ENCODE measurements around the gene CSTPP1. TPM values are rescaled to one million over a fixed set of nuclear protein-coding genes. Genes with fewer than 3 reads are reported as not detected.
A peak's percentile ranks its signal among the peaks of the same experiment; 100 is the strongest.
"Not testable (repeated sequence)": the region's sequence is repeated elsewhere in the genome, so short reads cannot be mapped to it uniquely, and the experiment has no call there.

CSTPP1 gene
- total RNA-seq, 1 donor from 2014 or later: 9.6 TPM

DNA sequence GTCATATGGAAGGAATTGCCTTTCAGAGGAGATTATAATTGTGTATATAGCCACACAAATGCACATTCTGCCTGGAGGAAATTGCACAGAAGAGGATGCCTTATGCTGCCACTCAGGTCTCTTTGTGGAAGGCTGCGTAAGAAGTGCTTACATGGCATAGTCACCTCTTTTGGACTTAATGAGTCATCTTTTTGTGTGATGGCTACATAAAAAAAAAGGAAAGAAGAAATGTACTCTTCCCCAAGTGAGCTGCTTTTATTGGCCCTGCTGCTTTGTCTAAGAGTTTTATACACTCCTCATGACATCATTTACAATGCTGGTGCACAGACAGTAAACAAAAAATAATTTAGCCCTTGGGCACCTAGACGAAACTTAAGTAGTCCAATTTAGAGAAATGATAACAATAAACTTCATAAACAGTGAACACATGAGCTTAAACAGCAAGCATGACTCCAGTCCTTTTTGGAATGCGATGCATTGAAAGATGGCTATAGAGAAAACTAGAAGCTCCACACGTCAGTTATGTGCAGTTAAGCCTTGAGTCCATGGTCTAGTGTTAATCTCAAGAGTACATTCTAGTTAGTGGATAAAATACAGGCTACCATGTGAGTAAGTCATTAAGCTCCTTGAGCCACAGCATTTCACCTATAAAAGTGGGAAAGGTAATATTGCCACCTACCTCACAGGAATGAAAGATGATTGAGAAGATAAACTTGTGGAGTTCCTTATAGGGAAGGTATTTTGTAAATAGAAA, 12.0 kb downstream of the CSTPP1 start:
- ATAC-seq: no peak
- no peak for DNase-seq
- intact Hi-C loops (cut with micrococcal nuclease): no loop called here

DNA sequence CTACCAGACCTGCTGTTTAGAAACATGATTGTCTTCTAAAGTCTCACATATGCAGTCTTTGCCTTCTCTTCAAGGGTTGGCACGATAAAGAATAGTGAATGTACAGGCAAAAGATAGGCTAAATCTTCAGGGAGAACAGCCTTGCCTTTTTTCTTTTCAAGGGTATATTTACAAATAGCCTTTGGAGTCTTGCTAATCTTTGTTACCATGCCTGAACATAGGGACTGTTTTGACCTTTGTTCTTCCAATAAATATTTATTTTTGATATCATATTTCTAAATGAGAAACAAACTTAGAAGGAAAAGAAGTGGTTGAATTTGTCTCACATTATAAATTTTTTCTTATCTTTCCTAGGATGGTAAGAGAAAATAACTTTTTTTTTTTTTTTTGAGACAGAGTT, 12.7 kb downstream of the CSTPP1 start:
- ATAC-seq: no peak
- DNase-seq: no peak
- intact Hi-C loops (cut with micrococcal nuclease): no loop called here

DNA sequence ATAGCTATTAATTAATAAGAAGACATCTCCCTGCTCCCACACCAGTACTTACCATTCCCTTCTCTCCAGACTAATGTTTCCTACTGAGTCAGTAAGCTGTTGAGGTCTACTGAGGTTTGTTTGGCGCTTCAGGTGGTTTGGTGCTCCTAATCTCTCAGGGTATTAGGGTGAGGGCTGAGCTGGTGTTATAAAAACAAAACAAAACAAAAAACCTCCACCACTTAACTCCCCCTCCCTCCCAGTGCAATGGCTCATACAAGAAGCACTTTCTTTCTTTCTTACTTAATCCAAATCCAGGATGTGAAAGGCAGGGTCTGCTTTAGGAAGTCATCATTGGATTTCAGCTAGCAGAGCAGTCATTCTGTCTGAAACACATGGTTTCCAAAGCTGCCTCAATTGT, 15.3 kb downstream of the CSTPP1 start:
- DNase-seq (no peak), ATAC-seq (no peak)
- intact Hi-C loops (cut with micrococcal nuclease): no loop called here

DNA sequence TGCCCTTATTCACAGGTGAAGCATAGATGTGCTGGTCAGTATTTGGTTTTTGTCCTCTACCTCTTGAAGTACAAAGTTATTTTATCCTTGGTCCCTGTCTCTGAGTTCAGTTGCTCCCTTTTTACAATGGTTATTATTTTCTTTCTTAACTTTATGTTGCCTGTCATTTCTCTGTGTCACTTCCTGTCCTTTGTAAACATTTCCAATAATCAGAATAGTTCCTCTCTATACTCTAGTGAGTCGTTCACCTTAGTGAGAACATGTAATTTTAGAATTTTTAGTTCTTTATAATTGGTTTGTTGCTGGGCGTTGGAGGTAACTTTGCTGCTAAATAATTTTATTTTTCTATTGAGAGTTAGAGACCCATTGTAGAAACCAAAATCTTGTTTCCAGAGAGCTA, 16.0 kb downstream of the CSTPP1 start:
- ATAC-seq: no peak
- DNase-seq: no peak
- intact Hi-C loops (cut with micrococcal nuclease): no loop called here

DNA sequence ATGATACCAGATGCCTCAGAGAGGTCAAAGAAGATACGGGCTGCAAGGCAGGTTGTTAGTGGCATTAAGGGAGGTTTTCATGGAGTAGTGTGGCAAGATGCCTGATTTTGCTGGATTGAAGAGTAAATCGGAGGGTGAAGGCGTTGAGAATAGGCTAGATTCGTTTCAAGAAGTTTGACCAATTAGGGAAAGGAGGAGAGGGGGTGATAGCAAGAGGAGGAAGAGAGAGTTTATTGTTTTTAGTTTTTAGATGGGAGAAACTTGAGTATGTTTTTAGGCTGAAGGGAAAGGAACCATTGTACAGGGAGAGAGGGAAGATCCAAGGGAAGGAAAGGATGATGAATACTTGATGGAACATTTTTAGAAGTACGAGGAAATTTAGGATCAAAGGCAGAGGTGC, 16.5 kb downstream of the CSTPP1 start:
- ATAC-seq: no peak
- no peak for DNase-seq
- intact Hi-C loops (cut with micrococcal nuclease): no loop called here

DNA sequence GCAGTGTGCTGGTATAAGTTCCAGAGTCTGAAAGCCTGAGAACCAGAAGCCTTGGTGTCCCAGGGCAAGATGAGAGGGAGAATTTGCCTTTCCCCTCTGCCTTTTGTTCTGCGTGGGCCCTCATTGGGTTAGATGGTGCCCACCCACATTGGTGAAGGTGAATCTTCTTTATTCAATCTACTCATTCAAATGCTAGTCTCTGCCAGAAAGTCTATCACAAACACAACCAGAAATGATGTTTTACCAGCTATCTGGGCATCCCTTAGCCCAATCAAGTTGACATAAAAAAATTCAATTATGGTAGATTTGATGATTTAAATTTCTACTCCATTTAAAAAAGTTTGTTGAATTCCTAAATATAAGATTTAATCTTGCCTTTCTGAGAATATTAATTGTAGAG, 22.2 kb downstream of the CSTPP1 start:
- DNase-seq (no peak), ATAC-seq (no peak)
- intact Hi-C loops (cut with micrococcal nuclease): no loop called here

DNA sequence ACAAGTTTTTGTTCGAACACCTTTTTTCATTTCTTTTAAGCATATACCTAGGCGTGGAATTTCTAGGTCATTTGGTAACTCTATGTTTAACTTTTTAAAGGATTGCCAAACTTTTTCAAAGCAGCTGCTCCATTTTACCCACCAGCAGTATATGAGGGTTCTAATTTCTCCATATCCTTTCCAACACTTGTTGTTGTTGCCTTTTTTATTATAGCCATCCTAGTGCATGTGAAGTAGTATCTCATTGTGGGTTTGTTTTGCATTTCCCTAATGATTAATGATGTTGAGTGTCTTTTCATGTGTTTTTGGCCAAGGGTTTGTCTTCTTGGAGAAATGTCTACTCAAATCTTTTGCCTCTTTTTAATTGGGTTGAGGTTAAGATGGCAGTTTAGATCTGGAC, 24.5 kb downstream of the CSTPP1 start:
- DNase-seq (no peak), ATAC-seq (no peak)
- intact Hi-C loops (cut with micrococcal nuclease): no loop called here

DNA sequence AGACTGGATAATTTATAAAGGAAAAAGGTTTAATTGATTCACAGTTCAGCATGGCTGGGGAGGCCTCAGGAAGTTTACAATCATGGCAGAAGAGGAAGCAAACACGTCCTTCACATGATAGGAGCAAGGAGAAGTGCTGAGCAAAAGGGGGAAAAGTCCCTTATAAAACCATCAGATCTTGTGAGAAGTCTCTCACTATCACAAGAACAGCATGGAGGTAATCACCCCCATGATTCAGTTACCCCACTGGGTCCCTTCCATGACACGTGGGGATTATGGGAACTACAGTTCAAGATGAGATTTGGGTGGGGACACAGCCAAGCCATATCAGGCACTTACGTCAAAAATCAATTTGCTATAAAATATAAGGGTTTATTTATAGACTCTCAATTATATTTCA, 25.3 kb downstream of the CSTPP1 start:
- ATAC-seq: not testable (repeated sequence)

DNA sequence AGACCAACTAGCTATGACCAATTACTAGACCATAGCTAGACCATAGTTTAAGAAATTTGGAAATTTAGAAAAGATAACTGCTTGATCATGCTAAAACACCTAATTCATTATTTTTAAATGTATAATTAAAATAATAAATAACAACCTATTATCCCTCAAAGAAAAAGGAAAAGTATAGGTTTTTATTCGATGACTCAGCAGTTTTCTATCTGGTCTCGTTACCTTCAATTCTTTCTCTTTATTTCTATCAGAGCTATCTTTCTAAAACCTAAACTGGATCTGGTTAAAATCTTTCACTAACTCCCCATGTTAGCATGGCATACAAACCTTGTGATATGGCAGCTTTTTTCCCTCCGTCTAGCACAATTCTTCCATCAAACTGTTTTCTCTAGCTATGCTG, 27.3 kb downstream of the CSTPP1 start:
- ATAC-seq (no peak), DNase-seq (no peak)
- intact Hi-C loops (cut with micrococcal nuclease): no loop called here

More for the DNA sequence above, 25.3 kb downstream of the CSTPP1 start:
- intact Hi-C loops (cut with micrococcal nuclease); DNase-seq: not testable (repeated sequence)

DNA sequence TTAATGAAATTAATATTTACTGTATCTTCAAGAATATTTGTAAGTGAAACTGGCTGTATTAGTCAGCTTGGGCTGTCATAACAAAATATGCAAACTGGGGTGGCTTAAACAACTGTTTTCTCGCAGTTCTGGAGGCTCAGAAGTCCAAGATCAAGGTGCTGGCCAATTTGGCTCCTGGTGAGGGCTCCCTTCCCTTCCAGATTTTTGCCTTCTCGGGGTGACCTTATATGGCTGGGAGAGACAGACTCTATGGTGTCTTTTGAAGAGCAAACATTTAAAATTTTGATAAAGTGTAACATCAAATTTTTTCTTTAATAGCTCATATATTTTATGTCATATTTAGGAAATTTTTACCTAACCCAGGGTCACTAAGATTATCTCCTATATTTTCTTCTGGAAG, 30.2 kb downstream of the CSTPP1 start:
- ATAC-seq: no peak
- no peak for DNase-seq
- intact Hi-C loops (cut with micrococcal nuclease): no loop called here

DNA sequence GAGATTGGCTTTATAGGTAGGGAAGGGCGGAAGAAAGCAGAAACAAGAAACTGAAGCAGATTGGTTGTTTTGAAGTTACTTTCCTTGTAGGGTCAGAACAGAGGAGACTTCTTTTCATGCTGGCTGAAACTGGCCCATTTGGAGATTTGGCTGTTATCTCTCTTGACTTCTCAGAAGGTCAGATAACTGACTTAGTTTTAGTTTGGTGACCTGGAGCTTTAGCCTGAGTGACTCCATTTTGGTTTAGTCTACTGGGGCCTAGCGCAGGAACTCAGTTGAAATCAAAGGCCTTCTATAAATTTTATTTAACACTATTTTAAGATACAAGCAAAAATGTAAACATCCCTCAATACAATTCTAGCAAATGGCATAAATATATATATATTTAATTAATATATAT, 31.4 kb downstream of the CSTPP1 start:
- intact Hi-C loops (cut with micrococcal nuclease): no loop called here
- DNase-seq (no peak), ATAC-seq (no peak)

DNA sequence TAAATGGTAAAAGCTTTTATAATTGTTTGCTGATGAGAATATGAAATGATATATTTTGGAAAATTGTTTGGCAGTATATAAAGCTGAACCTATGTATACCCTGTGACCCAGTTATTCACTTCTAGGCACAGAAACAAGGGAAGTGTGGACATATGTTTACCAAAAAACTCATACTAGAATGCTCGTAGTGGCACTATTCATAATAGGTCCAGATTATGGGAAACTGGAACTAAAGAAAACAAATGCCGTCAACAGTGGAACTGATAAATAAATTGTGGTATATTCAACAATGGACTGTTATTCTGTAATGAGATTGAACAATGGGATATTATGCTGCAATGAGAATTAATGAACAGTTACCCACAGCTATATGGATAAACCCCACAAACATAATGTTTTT, 32.8 kb downstream of the CSTPP1 start:
- ATAC-seq: no peak
- DNase-seq: no peak
- intact Hi-C loops (cut with micrococcal nuclease): no loop called here

DNA sequence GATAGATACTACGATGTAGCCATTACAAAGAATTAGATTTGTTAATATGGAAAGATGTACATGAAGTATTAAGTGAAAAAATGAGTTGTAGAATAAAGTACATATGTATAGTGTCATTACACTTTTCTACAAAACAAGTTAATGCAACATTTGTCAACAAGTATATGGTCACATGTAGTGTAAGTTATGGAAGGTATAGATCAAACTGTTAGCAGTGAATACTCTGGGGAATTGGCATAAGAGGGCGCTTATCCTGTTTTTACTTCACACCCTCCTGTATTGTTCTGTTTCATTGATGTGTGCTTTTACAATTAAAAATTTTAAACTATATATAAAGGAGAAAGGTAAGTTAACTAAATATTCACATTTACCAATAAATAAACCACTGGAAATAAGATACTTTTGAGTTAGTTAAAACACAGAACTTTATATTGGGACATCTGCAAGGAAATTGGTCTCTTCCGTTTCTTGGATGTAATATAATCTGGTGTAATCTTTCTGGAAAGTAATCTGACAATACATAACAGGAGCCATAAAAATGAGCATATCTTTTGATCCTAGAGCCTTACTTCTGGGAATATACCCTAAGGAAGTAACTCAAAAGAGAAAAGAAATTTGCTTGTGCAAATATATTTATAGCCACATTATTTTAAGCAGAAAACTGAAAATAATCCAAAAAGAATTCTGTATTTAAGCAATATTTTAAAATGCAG, 34.5 kb downstream of the CSTPP1 start:
- intact Hi-C loops (cut with micrococcal nuclease): no loop called here
- ATAC-seq (no peak), DNase-seq (no peak)

DNA sequence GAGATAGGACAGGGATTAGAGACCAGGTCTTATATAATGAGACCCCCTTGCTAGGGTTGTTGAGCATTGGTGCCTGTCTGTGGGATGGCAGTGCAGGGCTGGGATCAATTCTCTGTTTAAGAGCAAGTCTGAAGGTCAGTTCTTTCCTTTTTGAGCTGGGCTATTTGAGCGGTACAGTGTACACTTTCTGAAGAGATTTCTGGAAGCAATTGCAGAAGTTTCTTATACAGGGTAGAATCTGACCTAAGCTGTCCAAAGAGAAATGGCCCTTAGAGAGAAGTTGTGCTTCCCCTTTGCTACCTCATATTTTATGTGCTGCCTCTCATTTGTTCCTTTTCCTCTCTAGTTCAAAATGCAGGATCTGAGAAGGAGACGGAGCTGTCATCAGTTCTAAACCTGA, 35.8 kb downstream of the CSTPP1 start:
- intact Hi-C loops (cut with micrococcal nuclease): no loop called here
- ATAC-seq: no peak
- DNase-seq: no peak

DNA sequence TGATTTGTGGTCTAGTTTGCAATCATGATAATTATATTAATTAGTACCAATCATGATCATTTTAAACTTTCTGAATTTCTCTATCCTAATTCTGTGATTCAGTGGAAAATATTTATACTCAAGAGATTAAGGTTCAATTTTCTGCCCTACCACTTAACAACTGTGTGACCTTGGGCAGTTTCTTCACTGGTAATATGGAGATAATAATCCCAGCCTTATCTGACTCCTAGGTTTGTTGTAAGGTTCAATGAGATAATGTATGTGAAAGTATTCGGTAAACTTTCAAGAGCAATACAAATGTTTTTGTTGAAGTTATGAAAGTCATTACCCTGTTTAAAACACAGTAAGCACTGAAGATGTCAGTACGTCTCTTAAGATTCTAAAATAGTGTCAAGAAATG, 36.3 kb downstream of the CSTPP1 start:
- ATAC-seq: no peak

DNA sequence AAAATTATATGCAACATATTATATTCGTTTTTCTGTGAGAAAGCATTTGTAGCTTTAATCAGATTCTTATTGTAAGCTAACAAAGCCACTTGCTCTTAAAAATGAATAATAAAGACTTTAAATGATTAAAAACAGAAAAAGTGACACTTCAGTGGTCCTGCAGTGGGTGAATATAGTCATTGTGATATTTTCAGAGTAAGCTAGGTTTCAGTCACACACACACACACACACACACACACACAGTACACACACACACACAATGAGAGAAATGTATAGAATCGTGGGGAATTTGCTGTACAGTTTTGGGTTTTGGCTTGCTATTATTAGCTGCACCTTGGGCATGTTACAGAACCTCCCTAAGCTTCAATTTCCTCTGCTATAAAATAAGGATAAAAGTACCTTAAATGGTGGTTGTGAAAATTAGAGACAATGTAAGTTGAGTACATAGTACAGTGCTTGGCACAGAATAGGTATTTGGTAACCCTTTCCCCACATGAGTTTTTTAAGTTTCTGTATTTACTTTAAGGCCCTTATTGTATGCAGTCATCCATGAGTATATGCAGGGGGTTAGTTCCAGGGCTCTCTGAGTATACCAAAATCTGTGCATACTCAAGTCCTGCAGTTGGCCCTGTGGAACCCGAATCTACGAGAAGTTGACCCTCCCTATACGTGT, 39.8 kb downstream of the CSTPP1 start:
- ATAC-seq: no peak
- DNase-seq: no peak
- intact Hi-C loops (cut with micrococcal nuclease): no loop called here

More for the DNA sequence above, 36.3 kb downstream of the CSTPP1 start:
- no peak for DNase-seq
- intact Hi-C loops (cut with micrococcal nuclease): no loop called here

DNA sequence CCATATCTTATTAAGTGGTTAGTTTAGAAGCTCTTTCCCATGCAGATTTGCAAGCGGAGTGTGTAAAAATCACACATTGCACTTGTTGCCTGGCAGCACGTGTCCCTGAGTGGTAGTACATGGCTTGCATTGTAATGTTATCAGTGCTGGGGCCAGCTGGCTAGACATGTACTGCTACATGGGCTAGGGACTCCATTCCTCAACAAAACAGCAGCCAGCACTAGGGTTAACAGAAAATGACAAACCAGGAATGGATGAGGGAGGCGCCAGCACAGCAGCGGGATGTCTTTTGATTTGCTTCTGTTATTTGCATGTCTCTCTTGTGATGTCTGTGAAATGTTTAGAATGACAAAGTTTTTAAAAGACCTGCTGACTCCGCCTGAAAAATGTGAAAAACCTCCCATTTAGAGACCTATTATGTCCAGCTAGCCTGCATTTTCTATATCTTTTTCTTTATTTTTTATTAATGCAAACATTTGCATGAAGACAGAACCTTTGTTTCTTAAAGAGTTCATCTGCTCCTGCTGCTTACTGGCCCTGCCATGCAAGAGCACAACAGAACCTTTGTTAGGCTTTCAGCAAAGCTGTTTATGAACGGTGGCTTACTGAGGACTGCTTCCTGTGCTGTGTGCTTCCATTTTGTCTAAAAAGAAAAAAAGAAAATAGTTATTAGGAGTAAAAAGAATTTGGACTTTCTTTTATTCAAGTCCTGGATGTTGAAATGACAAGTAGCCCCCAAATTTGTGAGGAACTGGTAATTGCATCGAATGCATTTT, 40.7 kb downstream of the CSTPP1 start:
- no peak for DNase-seq
- peak; percentile 60 for ATAC-seq
- intact Hi-C loops (cut with micrococcal nuclease): no loop called here

DNA sequence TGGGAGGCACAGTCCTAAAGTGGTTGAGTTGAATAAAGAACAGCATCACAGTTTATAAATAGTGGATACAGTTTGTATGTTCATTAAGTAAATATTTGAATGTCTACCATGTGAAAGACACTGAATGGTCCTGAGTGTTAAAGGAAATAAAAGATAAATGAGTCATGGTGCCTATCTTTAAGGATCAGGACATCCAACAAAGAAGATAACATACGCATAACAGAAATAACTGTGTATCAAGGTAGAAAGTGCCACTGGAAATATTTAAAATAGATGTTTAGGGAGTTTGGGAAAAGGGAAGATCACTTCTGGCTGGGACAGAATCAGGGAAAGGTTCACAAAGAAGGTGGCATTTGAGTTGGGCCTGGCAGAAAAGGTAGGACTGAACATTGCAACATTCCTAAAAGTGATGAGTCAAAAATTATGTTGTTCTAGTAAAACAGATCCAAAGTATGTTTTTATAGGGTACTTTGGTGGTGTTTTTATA, 41.5 kb downstream of the CSTPP1 start:
- intact Hi-C loops (cut with micrococcal nuclease): no loop called here
- ATAC-seq (no peak), DNase-seq (no peak)

DNA sequence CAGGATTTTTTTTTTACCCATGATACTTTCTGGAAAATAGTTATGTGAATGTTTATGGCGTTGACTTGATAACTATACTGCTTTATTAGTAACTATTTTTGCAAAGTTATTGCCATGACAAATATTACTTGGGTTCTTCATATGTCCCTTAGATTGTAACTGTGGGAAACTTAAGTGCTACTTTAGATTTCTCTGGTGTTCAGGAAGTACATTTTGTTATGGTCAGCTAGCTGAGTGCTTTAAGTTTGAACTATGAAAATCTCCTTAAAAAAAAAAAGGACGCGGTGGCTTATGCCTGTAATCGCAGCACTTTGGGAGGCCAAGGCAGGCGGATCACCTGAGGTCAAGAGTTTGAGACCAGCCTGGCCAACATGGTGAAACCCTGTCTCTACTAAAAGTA, 42.8 kb downstream of the CSTPP1 start:
- intact Hi-C loops (cut with micrococcal nuclease): no loop called here
- no peak for ATAC-seq

DNA sequence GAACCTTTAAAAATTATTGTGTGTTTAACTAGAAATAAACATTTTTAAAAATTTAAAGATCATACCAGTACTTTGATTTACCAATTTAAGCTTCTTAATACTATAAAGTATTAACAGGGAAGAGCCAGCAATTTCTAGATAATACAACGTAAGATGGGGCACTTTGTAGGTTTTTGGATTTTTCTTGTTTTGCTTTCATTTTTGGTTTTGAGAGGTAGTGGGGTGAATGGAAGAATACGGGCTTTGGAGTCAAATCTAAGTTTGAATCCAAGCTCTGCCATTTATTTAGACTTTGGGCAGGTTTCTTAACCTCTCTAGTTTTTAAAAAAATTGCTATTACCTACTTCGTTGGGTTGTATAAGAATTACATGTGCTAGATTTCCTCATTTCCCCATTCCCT, 44.9 kb downstream of the CSTPP1 start:
- DNase-seq (no peak), ATAC-seq (no peak)
- intact Hi-C loops (cut with micrococcal nuclease): no loop called here

More for the DNA sequence above, 42.8 kb downstream of the CSTPP1 start:
- no peak for DNase-seq
